Sigmoid colon (tissue), 7 donors: Measurements from ENCODE around the gene GPR32. TPM values are rescaled to one million over a fixed set of nuclear protein-coding genes. Genes with fewer than 3 reads are reported as not detected.
"Not testable (repeated sequence)": the region's sequence is repeated elsewhere in the genome, so short reads cannot be mapped to it uniquely, and the experiment has no call there.

Source experiments
- DNase-seq: peaks from one replicate; pipeline ENCODE4 v3.0.0-alpha.2; 2019
- H3K27ac ChIP-seq, 4 donors: fragments of 200-600 bp; sonication (generic); one replicate each; pipeline ENCODE4 v1.5.1; 2016 to 2019; ENCODE audit warnings: mild to moderate bottlenecking in 1 of 4
- H3K27me3 ChIP-seq, 3 donors: fragments of 200-600 bp; sonication (generic); one replicate each; pipeline ENCODE4 v1.5.1; 2019; ENCODE audit warnings: mild to moderate bottlenecking in 1 of 3
- H3K36me3 ChIP-seq, 4 donors: fragments of 200-600 bp; sonication (generic); one replicate each; pipeline ENCODE4 v1.5.1; 2016 to 2019
- H3K4me1 ChIP-seq, 4 donors: fragments of 200-600 bp; sonication (generic); one replicate each; pipeline ENCODE4 v1.5.1; 2017 to 2019
- H3K4me3 ChIP-seq, 4 donors: fragments of 200-600 bp; sonication (generic); one replicate each; pipeline ENCODE4 v1.5.1; 2017 to 2019; ENCODE audit warnings: mild to moderate bottlenecking in 2 of 4, moderate library complexity in 1 of 4
- H3K9me3 ChIP-seq, 4 donors: fragments of 200-600 bp in 3 of 4; sonication (generic) in 3 of 4; one replicate each; pipeline versions ENCODE4 v1.5.1 to v1.6.1; 2013 to 2019
- EP300 ChIP-seq, 4 donors: sonication (generic); formaldehyde crosslinking; IDR thresholded peaks; one replicate each; pipeline ENCODE4 v1.6.1; 2017; ENCODE audit warnings: antibody characterized with exemption in 4 of 4
- POLR2A ChIP-seq, 2 donors: fragments of 450-650 bp; IDR thresholded peaks; one replicate each; pipeline ENCODE4 v1.6.1; 2016; ENCODE audit warnings: antibody characterized with exemption in 2 of 2, mild to moderate bottlenecking in 2 of 2, moderate library complexity in 2 of 2
- POLR2AphosphoS5 ChIP-seq, 4 donors: sonication (generic); formaldehyde crosslinking; IDR thresholded peaks; one replicate each; pipeline ENCODE4 v1.6.1; 2017; ENCODE audit warnings: antibody characterized with exemption in 4 of 4
- WGBS, 2 donors: extraction: QIAGEN DNeasy Blood & Tissue Kit; methylation state at CpG; one replicate each; pipeline ENCODE4 v1.1.7; 2013; 5-methylcytosine and 5-hydroxymethylcytosine counted together
- intact Hi-C: fragments of 100-400 bp; cut with DNase I; formaldehyde crosslinking; loops from one replicate; pipeline ENCODE4 v1.15.1; 2023
- polyA plus RNA-seq, 3 donors: library from polyadenylated mRNA; stranded (reverse); fragments of 200-250 nt; gene quantifications; one replicate each; pipeline ENCODE4 v1.2.3, GENCODE V29; 2013
- total RNA-seq, 4 donors: library from RNA; depleted of rRNA; stranded (reverse); fragments of >200 nt; gene quantifications; one replicate each; pipeline ENCODE4 v1.1.0, GENCODE V29; 2016
- TF ChIP-seq, protein P1 (sequence below), 4 experiments: fragments of 450-650 bp in 3 of 4; fragments of 200-600 bp in 1 of 4; IDR thresholded peaks; one replicate each; pipeline ENCODE4 v1.5.1; 2016 to 2019; ENCODE audit warnings: antibody characterized with exemption in 4 of 4, mild to moderate bottlenecking in 3 of 4, moderate library complexity in 2 of 4
- donor health status: healthy with polysubstance abuse.
- donor health status: Bipolar disorder and iron deficiency.
- donor health status: healthy.

GPR32 gene
- total and polyA plus RNA-seq, 7 donors = not detected

DNA sequence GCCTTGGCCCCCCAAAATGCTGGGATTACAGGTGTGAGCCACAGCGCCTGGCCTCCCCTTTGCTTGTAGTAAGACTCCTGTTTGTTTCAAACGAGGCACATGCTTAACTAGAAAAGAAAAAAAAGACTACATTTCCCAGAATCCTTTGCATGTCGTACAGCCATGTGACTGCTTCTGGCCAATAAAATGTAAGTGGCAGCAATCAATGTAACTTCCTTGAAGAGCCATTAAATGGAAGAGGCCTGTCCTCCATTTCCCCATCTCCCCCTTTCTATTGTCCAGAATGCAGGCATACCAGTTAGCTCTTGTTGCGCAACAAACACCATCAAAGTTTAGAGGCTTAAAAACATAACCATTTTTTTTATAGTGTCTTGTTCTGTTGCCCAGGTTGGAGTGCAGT lies 10.4 kb upstream of the GPR32 start:
- no peak for TF ChIP-seq EP300 (IDR thresholded peaks at IDR 0.05)
- TF ChIP-seq, protein P1, sequence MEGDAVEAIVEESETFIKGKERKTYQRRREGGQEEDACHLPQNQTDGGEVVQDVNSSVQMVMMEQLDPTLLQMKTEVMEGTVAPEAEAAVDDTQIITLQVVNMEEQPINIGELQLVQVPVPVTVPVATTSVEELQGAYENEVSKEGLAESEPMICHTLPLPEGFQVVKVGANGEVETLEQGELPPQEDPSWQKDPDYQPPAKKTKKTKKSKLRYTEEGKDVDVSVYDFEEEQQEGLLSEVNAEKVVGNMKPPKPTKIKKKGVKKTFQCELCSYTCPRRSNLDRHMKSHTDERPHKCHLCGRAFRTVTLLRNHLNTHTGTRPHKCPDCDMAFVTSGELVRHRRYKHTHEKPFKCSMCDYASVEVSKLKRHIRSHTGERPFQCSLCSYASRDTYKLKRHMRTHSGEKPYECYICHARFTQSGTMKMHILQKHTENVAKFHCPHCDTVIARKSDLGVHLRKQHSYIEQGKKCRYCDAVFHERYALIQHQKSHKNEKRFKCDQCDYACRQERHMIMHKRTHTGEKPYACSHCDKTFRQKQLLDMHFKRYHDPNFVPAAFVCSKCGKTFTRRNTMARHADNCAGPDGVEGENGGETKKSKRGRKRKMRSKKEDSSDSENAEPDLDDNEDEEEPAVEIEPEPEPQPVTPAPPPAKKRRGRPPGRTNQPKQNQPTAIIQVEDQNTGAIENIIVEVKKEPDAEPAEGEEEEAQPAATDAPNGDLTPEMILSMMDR (IDR thresholded peaks at IDR 0.05) = no peak
- no peak for TF ChIP-seq POLR2AphosphoS5 (IDR thresholded peaks at IDR 0.05)
- TF ChIP-seq POLR2A (IDR thresholded peaks at IDR 0.05) = no peak
- Histone ChIP-seq H3K4me1 (no peaks in the 10 kb centered on the region), H3K27ac (no peak overlapping the region), H3K9me3 (no peaks in the 10 kb centered on the region), H3K27me3 (peaks cover 0 to 28% (median 0%) of the 10 kb centered on the region in 3 donors), H3K4me3 (no peak overlapping the region), H3K36me3 (no peaks in the 10 kb centered on the region)
- 77 to 82% methylated on average over 4 of the region's 4 CpGs for WGBS, 2 donors
- intact Hi-C loops = no loop called here
- no peak for DNase-seq

DNA sequence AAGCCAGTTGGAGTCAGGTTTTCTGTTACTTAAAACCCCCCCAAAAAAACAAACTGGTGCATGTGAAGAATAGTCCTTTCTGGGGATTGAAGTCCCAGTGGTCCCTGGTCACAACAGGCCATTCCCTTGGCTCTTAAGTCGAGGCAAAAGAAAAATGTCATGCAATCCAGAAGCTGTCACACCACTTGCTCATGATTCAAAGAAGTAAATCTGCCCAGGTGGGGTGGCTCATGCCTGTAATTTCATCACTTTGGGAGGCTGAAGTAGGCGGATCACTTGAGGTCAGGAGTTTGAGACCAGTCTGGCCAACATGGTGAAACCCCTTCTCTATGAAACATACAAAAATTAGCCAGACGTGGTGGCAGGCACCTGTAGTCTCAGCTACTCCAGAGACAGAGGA lies 8.8 kb upstream of the GPR32 start:
- H3K4me3 ChIP-seq, H3K9me3 ChIP-seq, H3K27ac ChIP-seq, DNase-seq, H3K4me1 ChIP-seq, intact Hi-C loops, H3K36me3 ChIP-seq: not testable (repeated sequence)
- H3K27me3 ChIP-seq = peaks cover 0 to 27% (median 0%) of the 10 kb centered on the region in 3 donors
- WGBS, 2 donors = 52 to 54% methylated on average over 3 of the region's 3 CpGs

DNA sequence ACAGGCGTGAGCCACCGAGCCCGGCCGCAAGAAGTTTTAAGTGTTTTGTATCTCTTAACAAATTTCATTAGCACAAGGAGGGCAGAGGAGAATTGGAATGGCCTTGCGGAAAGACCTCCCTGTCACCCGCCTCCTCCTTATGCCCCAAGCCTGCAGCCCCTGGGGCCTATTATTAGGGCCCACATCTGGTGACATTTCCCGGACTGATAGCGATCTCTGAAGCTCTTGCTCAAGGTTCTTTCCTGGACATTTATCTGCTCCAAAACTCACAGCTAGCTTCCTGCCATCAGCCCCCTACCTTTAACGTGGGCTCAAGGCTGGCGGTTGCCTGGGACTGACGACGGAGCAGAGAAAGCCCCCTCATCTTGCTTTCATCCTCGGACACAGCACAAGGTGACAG lies 6.7 kb upstream of the GPR32 start:
- WGBS, 2 donors = 64 to 82% methylated on average over 11 to 13 of the region's 13 CpGs
- H3K9me3 ChIP-seq, H3K36me3 ChIP-seq, H3K4me1 ChIP-seq, H3K4me3 ChIP-seq, H3K27ac ChIP-seq, DNase-seq, intact Hi-C loops: not testable (repeated sequence)
- H3K27me3 ChIP-seq = peaks cover 0 to 24% (median 0%) of the 10 kb centered on the region in 3 donors

DNA sequence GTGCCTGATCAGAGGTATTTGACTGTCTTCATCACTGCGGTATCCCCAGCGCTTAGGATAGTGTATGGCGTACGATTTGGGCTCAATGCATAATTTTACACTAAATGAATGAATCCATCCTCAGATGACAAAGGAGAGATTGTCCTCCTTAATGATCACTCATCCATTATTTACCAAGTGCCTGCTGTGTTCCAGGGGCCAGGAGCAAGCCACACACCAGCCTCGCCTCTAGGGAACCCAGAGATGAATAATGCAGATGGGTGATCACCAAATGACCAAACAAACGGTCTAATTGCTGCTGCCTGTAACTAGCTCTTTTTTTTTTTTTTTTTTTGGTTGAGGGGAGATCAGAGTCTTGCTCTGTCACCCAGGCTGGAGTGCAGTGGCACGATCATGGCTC lies 5.9 kb upstream of the GPR32 start:
- no peak overlapping the region for H3K4me3 ChIP-seq
- peaks cover 0 to 24% (median 0%) of the 10 kb centered on the region in 3 donors for H3K27me3 ChIP-seq
- H3K9me3 ChIP-seq = no peaks in the 10 kb centered on the region
- H3K4me1 ChIP-seq = no peaks in the 10 kb centered on the region
- no peaks in the 10 kb centered on the region for H3K36me3 ChIP-seq
- WGBS, 2 donors = 74 to 78% methylated on average over 7 of the region's 7 CpGs
- no peak for DNase-seq
- intact Hi-C loops = no loop called here
- TF ChIP-seq POLR2A (IDR thresholded peaks at IDR 0.05) (no peak), POLR2AphosphoS5 (IDR thresholded peaks at IDR 0.05) (no peak), EP300 (IDR thresholded peaks at IDR 0.05) (no peak)
- TF ChIP-seq, protein P1 (IDR thresholded peaks at IDR 0.05) = no peak
- H3K27ac ChIP-seq = no peak overlapping the region

DNA sequence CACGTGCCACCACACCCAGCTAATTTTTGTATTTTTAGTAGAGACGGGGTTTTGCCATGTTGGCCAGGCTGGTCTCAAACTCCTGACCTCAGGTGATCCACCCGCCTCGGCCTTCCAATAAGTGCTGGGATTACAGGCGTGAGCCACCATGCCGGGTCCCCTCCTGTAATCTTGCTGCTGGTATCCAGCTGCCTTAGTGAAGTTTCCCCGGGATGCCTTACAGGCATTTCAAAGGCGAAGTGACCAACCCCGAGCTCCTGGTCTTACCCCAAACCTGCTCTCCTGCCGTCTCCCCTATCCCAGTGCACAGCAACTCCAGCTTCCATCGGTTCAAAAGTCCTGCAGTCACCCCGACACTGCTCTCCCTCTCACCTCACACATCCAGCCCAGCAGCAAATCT lies 3.5 kb upstream of the GPR32 start:
- 77% methylated on average over 12 of the region's 12 CpGs for WGBS, 2 donors
- peaks cover 0 to 24% (median 0%) of the 10 kb centered on the region in 3 donors for H3K27me3 ChIP-seq

DNA sequence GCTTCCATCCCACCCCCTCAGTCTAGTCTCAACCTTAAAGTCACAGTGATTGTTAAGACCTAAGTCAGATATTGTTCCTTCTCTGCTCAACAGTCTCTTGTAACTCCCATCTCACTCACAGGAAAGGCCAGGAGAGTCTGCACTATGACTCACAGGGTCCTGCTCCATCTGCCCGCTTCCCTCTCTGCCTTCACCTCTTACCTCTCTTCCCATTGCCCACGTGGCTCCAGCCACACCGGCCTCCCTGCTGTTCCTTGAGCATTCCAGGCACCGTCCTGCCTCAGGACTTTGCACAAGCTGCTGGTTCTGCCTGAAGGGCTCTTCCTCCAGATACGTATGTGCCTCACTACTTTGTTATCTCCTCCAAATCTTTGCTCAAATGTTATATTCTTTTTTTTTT lies 3.0 kb upstream of the GPR32 start:
- intact Hi-C loops = not testable (repeated sequence)
- peaks cover 0 to 29% (median 0%) of the 10 kb centered on the region in 3 donors for H3K27me3 ChIP-seq
- 34 to 47% methylated on average over 5 of the region's 5 CpGs for WGBS, 2 donors

More for the DNA sequence above, 3.5 kb upstream of the GPR32 start:
- intact Hi-C loops, H3K27ac ChIP-seq, H3K36me3 ChIP-seq, H3K4me1 ChIP-seq, H3K4me3 ChIP-seq, H3K9me3 ChIP-seq, DNase-seq: not testable (repeated sequence)

DNA sequence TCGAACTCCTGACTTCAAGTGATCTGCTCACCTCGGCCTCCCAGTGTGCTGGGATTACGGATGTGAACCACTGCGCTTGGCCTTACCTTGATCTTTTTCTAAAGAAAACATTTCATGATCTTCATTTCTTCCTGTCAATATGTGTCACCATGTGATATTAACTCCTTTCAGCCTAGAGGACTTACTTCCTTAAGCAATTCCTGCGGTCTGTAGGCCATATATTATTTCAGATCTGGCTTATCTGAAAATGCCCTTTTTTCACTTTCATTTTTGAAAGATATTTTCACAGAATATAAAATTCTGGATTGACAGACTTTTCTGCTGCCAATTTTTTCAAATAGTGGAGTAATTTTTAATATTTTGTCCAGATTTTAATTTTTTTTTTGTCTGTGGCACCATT lies 2.0 kb upstream of the GPR32 start:
- no peak overlapping the region for H3K4me3 ChIP-seq
- WGBS, 2 donors = 58 to 64% methylated on average over 5 of the region's 5 CpGs
- peaks cover 0 to 39% (median 0%) of the 10 kb centered on the region in 3 donors for H3K27me3 ChIP-seq
- TF ChIP-seq EP300 (IDR thresholded peaks at IDR 0.05) (no peak), POLR2A (IDR thresholded peaks at IDR 0.05) (no peak)
- TF ChIP-seq, protein P1 (IDR thresholded peaks at IDR 0.05) = no peak
- intact Hi-C loops = no loop called here
- DNase-seq = no peak
- H3K4me1 ChIP-seq = no peaks in the 10 kb centered on the region
- no peaks in the 10 kb centered on the region for H3K36me3 ChIP-seq
- no peaks in the 10 kb centered on the region for H3K9me3 ChIP-seq
- H3K27ac ChIP-seq = no peak overlapping the region

More for the DNA sequence above, 3.0 kb upstream of the GPR32 start:
- H3K9me3 ChIP-seq, DNase-seq, H3K4me1 ChIP-seq, H3K27ac ChIP-seq, H3K4me3 ChIP-seq, H3K36me3 ChIP-seq: not testable (repeated sequence)
